Activated naive CD8-positive, alpha-beta T cell treated with anti-CD3 and anti-CD28 coated beads, Interleukin-2, amount 10 ng/mL, durations not matched to agents 7 days and 5 days (primary cell): ENCODE results near the gene CCDC184. TPM values are rescaled to one million over a fixed set of nuclear protein-coding genes. Genes with fewer than 3 reads are reported as not detected.

Source experiments
- ATAC-seq: fragments of 150-1000 bp; cut with Tn5 transposase; one replicate; pipeline ENCODE4 v1.10.0; 2021; ENCODE audit warnings: low read depth, moderate library complexity
- POLR2A ChIA-PET: fragments of 350-600 bp; sonication (Branson Sonifier 250); formaldehyde crosslinking; loops from one replicate; lab custom pipeline; 2021; ENCODE audit warnings: antibody characterized with exemption; lab: Charles Lee
- DNase-seq: peaks from one replicate; pipeline ENCODE4 v3.0.0; 2021
- H3K27ac Mint-ChIP-seq: one replicate; pipeline ENCODE4 v1.8.0; 2022; ENCODE audit warnings: mild to moderate bottlenecking, mixed read lengths
- H3K27me3 Mint-ChIP-seq: one replicate; pipeline ENCODE4 v1.8.0; 2022; ENCODE audit warnings: mild to moderate bottlenecking, moderate library complexity, mixed read lengths
- H3K36me3 Mint-ChIP-seq: one replicate; pipeline ENCODE4 v1.8.0; 2021; ENCODE audit warnings: mild to moderate bottlenecking, mixed read lengths
- H3K4me1 Mint-ChIP-seq: one replicate; pipeline ENCODE4 v1.8.0; 2021; ENCODE audit warnings: mixed read lengths
- H3K4me3 Mint-ChIP-seq: one replicate; pipeline ENCODE4 v1.8.0; 2022; ENCODE audit warnings: mild to moderate bottlenecking, moderate library complexity, mixed read lengths
- H3K9me3 Mint-ChIP-seq: one replicate; pipeline ENCODE4 v1.8.0; 2021; ENCODE audit warnings: mixed read lengths
- total RNA-seq, 2 experiments: library from RNA; stranded (reverse); gene quantifications; one replicate each; pipeline ENCODE4 v1.2.3, GENCODE V29; 2021

Gene CCDC184
- total RNA-seq, 2 experiments from 2014 or later: 0.57 to 0.58 TPM

- Mint-ChIP-seq H3K9me3 (no peaks in the 10 kb centered on the region), H3K27me3 (peaks cover 47% of the 10 kb centered on the region), H3K4me1 (peaks cover 15% of the 10 kb centered on the region), H3K4me3 (peak overlapping the region; percentile 64), H3K36me3 (no peaks in the 10 kb centered on the region), H3K27ac (no peak overlapping the region)
- DNase-seq (no peak), ATAC-seq (peak; percentile 5)
- POLR2A ChIA-PET: interaction anchor here (1.0 to 1.7 kb wide), 3 partner anchors 13 to 27 kb away, joined by 3 to 10 read pairs (median 5); partner anchors contain the start of gene ASB8
These were observed 568 bp downstream of the CCDC184 start for GRCh38 chr12:48183876-48184548.

- peaks cover 15% of the 10 kb centered on the region for H3K4me1 Mint-ChIP-seq
- H3K36me3 Mint-ChIP-seq: no peaks in the 10 kb centered on the region
- H3K27me3 Mint-ChIP-seq: peaks cover 47% of the 10 kb centered on the region
- ATAC-seq: no peak
- H3K27ac Mint-ChIP-seq: no peak overlapping the region
- POLR2A ChIA-PET: no interaction called here
- H3K4me3 Mint-ChIP-seq: peak overlapping the region; percentile 11
- DNase-seq: no peak
- H3K9me3 Mint-ChIP-seq: no peaks in the 10 kb centered on the region
These were observed 1.1 kb downstream of the CCDC184 start for GRCh38 chr12:48184549-48184922.

GRCh38 chr12:48185181-48185919 is 1.9 kb downstream of the CCDC184 start:
- POLR2A ChIA-PET: interaction anchor here (0.5 kb wide), 1 partner anchor 11 kb away, joined by 5 read pairs; no protein-coding TSS in a partner anchor
- DNase-seq (no peak), ATAC-seq (no peak)
- Mint-ChIP-seq H3K36me3 (no peaks in the 10 kb centered on the region), H3K27ac (no peak overlapping the region), H3K4me1 (peaks cover 15% of the 10 kb centered on the region), H3K4me3 (no peak overlapping the region), H3K9me3 (no peaks in the 10 kb centered on the region), H3K27me3 (peaks cover 49% of the 10 kb centered on the region)

- DNase-seq (no peak), ATAC-seq (no peak)
- H3K4me3 Mint-ChIP-seq: no peak overlapping the region
- peaks cover 12% of the 10 kb centered on the region for H3K4me1 Mint-ChIP-seq
- POLR2A ChIA-PET: interaction anchor here (0.9 kb wide), 1 partner anchor 10 kb away, joined by 3 read pairs; no protein-coding TSS in a partner anchor
- H3K9me3 Mint-ChIP-seq: no peaks in the 10 kb centered on the region
- H3K27ac Mint-ChIP-seq: no peak overlapping the region
- H3K27me3 Mint-ChIP-seq: peaks cover 41% of the 10 kb centered on the region
- no peaks in the 10 kb centered on the region for H3K36me3 Mint-ChIP-seq
These were observed 4.7 kb downstream of the CCDC184 start for GRCh38 chr12:48187916-48188695.

- peaks cover 13% of the 10 kb centered on the region for H3K4me1 Mint-ChIP-seq
- H3K27ac Mint-ChIP-seq: no peak overlapping the region
- POLR2A ChIA-PET: no interaction called here
- DNase-seq: peak; percentile 53
- H3K36me3 Mint-ChIP-seq: no peaks in the 10 kb centered on the region
- no peak overlapping the region for H3K4me3 Mint-ChIP-seq
- peak; percentile 59 for ATAC-seq
- H3K9me3 Mint-ChIP-seq: no peaks in the 10 kb centered on the region
- peaks cover 46% of the 10 kb centered on the region for H3K27me3 Mint-ChIP-seq
These were observed 6.1 kb downstream of the CCDC184 start for GRCh38 chr12:48189331-48190125.

GRCh38 chr12:48191096-48191495 is 7.7 kb downstream of the CCDC184 start:
- Mint-ChIP-seq H3K36me3 (no peaks in the 10 kb centered on the region), H3K27me3 (peaks cover 33% of the 10 kb centered on the region), H3K27ac (no peak overlapping the region), H3K4me3 (no peak overlapping the region), H3K9me3 (no peaks in the 10 kb centered on the region), H3K4me1 (peaks cover 10% of the 10 kb centered on the region)
- POLR2A ChIA-PET: no interaction called here
- DNase-seq: no peak
- ATAC-seq: no peak

GRCh38 chr12:48192861-48193260 is 9.4 kb downstream of the CCDC184 start:
- Mint-ChIP-seq H3K9me3 (no peaks in the 10 kb centered on the region), H3K4me3 (no peak overlapping the region), H3K4me1 (peaks cover 12% of the 10 kb centered on the region), H3K27me3 (peaks cover 28% of the 10 kb centered on the region), H3K36me3 (no peaks in the 10 kb centered on the region), H3K27ac (no peak overlapping the region)
- POLR2A ChIA-PET: no interaction called here
- no peak for DNase-seq
- no peak for ATAC-seq

- H3K9me3 Mint-ChIP-seq: no peaks in the 10 kb centered on the region
- ATAC-seq (no peak), DNase-seq (no peak)
- POLR2A ChIA-PET: no interaction called here
- no peaks in the 10 kb centered on the region for H3K36me3 Mint-ChIP-seq
- no peak overlapping the region for H3K27ac Mint-ChIP-seq
- no peak overlapping the region for H3K4me3 Mint-ChIP-seq
- peaks cover 12% of the 10 kb centered on the region for H3K4me1 Mint-ChIP-seq
- H3K27me3 Mint-ChIP-seq: peaks cover 28% of the 10 kb centered on the region
These were observed 10.2 kb downstream of the CCDC184 start for GRCh38 chr12:48193623-48194022.

GRCh38 chr12:48194799-48195201 is 11.4 kb downstream of the CCDC184 start:
- POLR2A ChIA-PET: no interaction called here
- H3K4me1 Mint-ChIP-seq: peaks cover 20% of the 10 kb centered on the region
- H3K27ac Mint-ChIP-seq: no peak overlapping the region
- H3K4me3 Mint-ChIP-seq: no peak overlapping the region
- ATAC-seq (no peak), DNase-seq (no peak)
- H3K27me3 Mint-ChIP-seq: peaks cover 24% of the 10 kb centered on the region
- H3K9me3 Mint-ChIP-seq: no peaks in the 10 kb centered on the region
- H3K36me3 Mint-ChIP-seq: no peaks in the 10 kb centered on the region

GRCh38 chr12:48197549-48197970 is 14.1 kb downstream of the CCDC184 start:
- peaks cover 11% of the 10 kb centered on the region for H3K9me3 Mint-ChIP-seq
- ATAC-seq (peak; percentile 9), DNase-seq (no peak)
- H3K4me3 Mint-ChIP-seq: peak overlapping the region; percentile 89
- peaks cover 16% of the 10 kb centered on the region for H3K27me3 Mint-ChIP-seq
- H3K27ac Mint-ChIP-seq: peak overlapping the region; percentile 90
- peaks cover 39% of the 10 kb centered on the region for H3K4me1 Mint-ChIP-seq
- POLR2A ChIA-PET: interaction anchor here (0.7 to 2.1 kb wide), 11 partner anchors 10 to 617 kb away, joined by 3 to 8 read pairs (median 3); partner anchors contain the start of genes ASB8, CCDC184, KANSL2 and RPAP3
- H3K36me3 Mint-ChIP-seq: peaks cover 19% of the 10 kb centered on the region

GRCh38 chr12:48197971-48198671 is 14.7 kb downstream of the CCDC184 start:
- H3K4me3 Mint-ChIP-seq: peak overlapping the region; percentile 89
- POLR2A ChIA-PET: interaction anchor here (0.7 to 2.1 kb wide), 15 partner anchors 10 to 617 kb away, joined by 3 to 10 read pairs (median 4); partner anchors contain the start of genes ASB8, CCDC184, KANSL2 and RPAP3

GRCh38 chr12:48198672-48198971 is 15.2 kb downstream of the CCDC184 start:
- peak overlapping the region; percentile 89 for H3K4me3 Mint-ChIP-seq
- H3K27me3 Mint-ChIP-seq: peaks cover 11% of the 10 kb centered on the region
- H3K4me1 Mint-ChIP-seq: peaks cover 37% of the 10 kb centered on the region
- peaks cover 13% of the 10 kb centered on the region for H3K9me3 Mint-ChIP-seq
- DNase-seq: no peak
- peak overlapping the region; percentile 90 for H3K27ac Mint-ChIP-seq
- POLR2A ChIA-PET: interaction anchor here (0.8 to 2.1 kb wide), 10 partner anchors 12 to 493 kb away, joined by 3 to 10 read pairs (median 4); partner anchors contain the start of genes CCDC184, KANSL2, RPAP3 and SENP1
- ATAC-seq: peak; percentile 24
- H3K36me3 Mint-ChIP-seq: peaks cover 29% of the 10 kb centered on the region

More at GRCh38 chr12:48197971-48198671, 14.7 kb downstream of the CCDC184 start:
- Mint-ChIP-seq H3K27me3 (peaks cover 14% of the 10 kb centered on the region), H3K36me3 (peaks cover 24% of the 10 kb centered on the region), H3K4me1 (peaks cover 39% of the 10 kb centered on the region), H3K9me3 (peaks cover 11% of the 10 kb centered on the region), H3K27ac (peak overlapping the region; percentile 90)
- peak; percentile 98 for ATAC-seq
- peak; percentile 86 for DNase-seq
